Endodermal cell (in vitro differentiated cells): Measurements from ENCODE around the gene PLEKHD1. TPM values are rescaled to one million over a fixed set of nuclear protein-coding genes. Genes with fewer than 3 reads are reported as not detected.

Experiments
- DNase-seq: peaks from one replicate; pipeline ENCODE4 v3.0.0-alpha.2; 2017
- H3K27ac ChIP-seq: 2 replicates; pipeline ENCODE4 v1.5.1; 2013; ENCODE audit warnings: mild to moderate bottlenecking, low read depth, low read length, moderate library complexity
- H3K27me3 ChIP-seq: 2 replicates; pipeline ENCODE4 v1.6.1; 2013; ENCODE audit warnings: mild to moderate bottlenecking, low read length, moderate library complexity; ENCODE audit not compliant: insufficient read depth, control insufficient read depth, poor library complexity, severe bottlenecking
- H3K36me3 ChIP-seq: 2 replicates; pipeline ENCODE4 v1.7.0; 2013; ENCODE audit warnings: mild to moderate bottlenecking, low read length, moderate library complexity; ENCODE audit not compliant: control insufficient read depth, insufficient read depth
- H3K4me1 ChIP-seq: one replicate; pipeline ENCODE4 v1.7.0; 2013; ENCODE audit warnings: low read length; ENCODE audit not compliant: control insufficient read depth, insufficient read depth
- H3K4me3 ChIP-seq: 2 replicates; pipeline ENCODE4 v1.5.1; 2013; ENCODE audit warnings: mild to moderate bottlenecking, low read length, moderate library complexity
- H3K9ac ChIP-seq: 2 replicates; pipeline ENCODE4 v1.6.1; 2013; ENCODE audit warnings: mild to moderate bottlenecking, low read length, moderate library complexity; ENCODE audit not compliant: poor library complexity, severe bottlenecking; ENCODE audit errors: extremely low read depth
- H3K9me3 ChIP-seq: 2 replicates; pipeline ENCODE4 v1.6.1; 2013; ENCODE audit warnings: mild to moderate bottlenecking, low read length, moderate library complexity; ENCODE audit not compliant: control insufficient read depth
- H3K27ac Mint-ChIP-seq: 2 replicates; pipeline ENCODE4 v1.8.0; 2020; ENCODE audit warnings: mixed read lengths
- H3K27me3 Mint-ChIP-seq: 2 replicates; pipeline ENCODE4 v1.8.0; 2021; ENCODE audit warnings: mild to moderate bottlenecking, mixed read lengths; ENCODE audit not compliant: insufficient read depth
- H3K36me3 Mint-ChIP-seq: 2 replicates; pipeline ENCODE4 v1.8.0; 2020; ENCODE audit warnings: low read depth, mixed read lengths
- H3K4me1 Mint-ChIP-seq: 2 replicates; pipeline ENCODE4 v1.8.0; 2020; ENCODE audit warnings: mixed read lengths
- H3K4me3 Mint-ChIP-seq: 2 replicates; pipeline ENCODE4 v1.8.0; 2020; ENCODE audit warnings: mild to moderate bottlenecking, moderate library complexity, mixed read lengths
- H3K9me3 Mint-ChIP-seq: 2 replicates; pipeline ENCODE4 v1.8.0; 2020; ENCODE audit warnings: mild to moderate bottlenecking, mixed read lengths
- CTCF ChIP-seq: fragments of 200-600 bp; sonication (generic); conservative IDR thresholded peaks from 2 replicates; pipeline ENCODE4 v1.5.0; 2021; ENCODE audit warnings: antibody characterized with exemption, mild to moderate bottlenecking
- WGBS, 2 experiments: methylation state at CpG; one replicate each; pipeline versions ENCODE4 v1.1.5 to v1.1.7; 2013; ENCODE audit warnings: missing lambda C conversion rate in 2 of 2, mixed read lengths in 1 of 2; ENCODE audit not compliant: insufficient coverage in 1 of 2, insufficient read length in 1 of 2; 5-methylcytosine and 5-hydroxymethylcytosine counted together
- total RNA-seq, 2 donors: library from RNA; stranded (reverse); fragmentation: NEBNext Ultra II Directional in 1 of 2; extraction: Animal tissue kit (Norgen Biotek cat#: 25700) in 1 of 2; gene quantifications; 2 replicates in 1 of 2; 3 replicates in 1 of 2; pipeline ENCODE4 v1.2.1, GENCODE V29; 2021

The PLEKHD1 gene
- total RNA-seq, 2 donors from 2014 or later = 0.11 TPM

- peaks cover 29% of the 10 kb centered on the region for H3K27me3 Mint-ChIP-seq
- 90 to 97% methylated on average over 5 of the region's 5 CpGs for WGBS, 2 experiments
- Histone ChIP-seq H3K4me1 (no peaks in the 10 kb centered on the region), H3K9ac (no peak overlapping the region), H3K36me3 (no peaks in the 10 kb centered on the region), H3K27ac (no peak overlapping the region), H3K9me3 (no peaks in the 10 kb centered on the region), H3K27me3 (peaks cover 4% of the 10 kb centered on the region), H3K4me3 (no peak overlapping the region)
- no peaks in the 10 kb centered on the region for H3K36me3 Mint-ChIP-seq
- no peak for TF ChIP-seq CTCF
- DNase-seq = no peak
- H3K4me3 Mint-ChIP-seq = no peak overlapping the region
- H3K4me1 Mint-ChIP-seq = no peaks in the 10 kb centered on the region
- H3K27ac Mint-ChIP-seq = no peak overlapping the region
- H3K9me3 Mint-ChIP-seq = no peaks in the 10 kb centered on the region
Measured at GRCh38 chr14:69499436-69499835, 14.9 kb downstream of the PLEKHD1 start.

- no peak overlapping the region for H3K4me3 Mint-ChIP-seq
- peaks cover 25% of the 10 kb centered on the region for H3K27me3 Mint-ChIP-seq
- Histone ChIP-seq H3K4me1 (no peaks in the 10 kb centered on the region), H3K27ac (no peak overlapping the region), H3K9ac (no peak overlapping the region), H3K9me3 (no peaks in the 10 kb centered on the region), H3K27me3 (peaks cover 4% of the 10 kb centered on the region), H3K36me3 (no peaks in the 10 kb centered on the region), H3K4me3 (no peak overlapping the region)
- TF ChIP-seq CTCF = no peak
- peaks cover 1% of the 10 kb centered on the region for H3K4me1 Mint-ChIP-seq
- H3K36me3 Mint-ChIP-seq = no peaks in the 10 kb centered on the region
- no peak for DNase-seq
- H3K27ac Mint-ChIP-seq = no peak overlapping the region
- 80 to 85% methylated on average over 1 to 5 of the region's 5 CpGs for WGBS, 2 experiments
- no peaks in the 10 kb centered on the region for H3K9me3 Mint-ChIP-seq
Measured at GRCh38 chr14:69500096-69500495, 15.6 kb downstream of the PLEKHD1 start.

- Histone ChIP-seq H3K9me3 (no peaks in the 10 kb centered on the region), H3K36me3 (no peaks in the 10 kb centered on the region), H3K9ac (no peak overlapping the region), H3K27me3 (peaks cover 4% of the 10 kb centered on the region), H3K4me3 (no peak overlapping the region), H3K27ac (no peak overlapping the region), H3K4me1 (peaks cover 2% of the 10 kb centered on the region)
- Mint-ChIP-seq H3K27me3 (peaks cover 24% of the 10 kb centered on the region), H3K4me1 (peaks cover 3% of the 10 kb centered on the region), H3K4me3 (no peak overlapping the region), H3K36me3 (no peaks in the 10 kb centered on the region), H3K9me3 (no peaks in the 10 kb centered on the region), H3K27ac (no peak overlapping the region)
- WGBS, 2 experiments = 85 to 100% methylated on average over 2 to 4 of the region's 4 CpGs
- DNase-seq = no peak
- TF ChIP-seq CTCF = no peak
Measured at GRCh38 chr14:69500736-69501135, 16.2 kb downstream of the PLEKHD1 start.
